AG08396 (cell line): ENCODE measurements around the gene DFFA.

ENCODE experiments used
- DNase-seq: peaks from one replicate; pipeline ENCODE4 v3.0.0; 2012; ENCODE audit warnings: low spot score, mixed read lengths

Gene DFFA, protein sequence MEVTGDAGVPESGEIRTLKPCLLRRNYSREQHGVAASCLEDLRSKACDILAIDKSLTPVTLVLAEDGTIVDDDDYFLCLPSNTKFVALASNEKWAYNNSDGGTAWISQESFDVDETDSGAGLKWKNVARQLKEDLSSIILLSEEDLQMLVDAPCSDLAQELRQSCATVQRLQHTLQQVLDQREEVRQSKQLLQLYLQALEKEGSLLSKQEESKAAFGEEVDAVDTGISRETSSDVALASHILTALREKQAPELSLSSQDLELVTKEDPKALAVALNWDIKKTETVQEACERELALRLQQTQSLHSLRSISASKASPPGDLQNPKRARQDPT

DNA sequence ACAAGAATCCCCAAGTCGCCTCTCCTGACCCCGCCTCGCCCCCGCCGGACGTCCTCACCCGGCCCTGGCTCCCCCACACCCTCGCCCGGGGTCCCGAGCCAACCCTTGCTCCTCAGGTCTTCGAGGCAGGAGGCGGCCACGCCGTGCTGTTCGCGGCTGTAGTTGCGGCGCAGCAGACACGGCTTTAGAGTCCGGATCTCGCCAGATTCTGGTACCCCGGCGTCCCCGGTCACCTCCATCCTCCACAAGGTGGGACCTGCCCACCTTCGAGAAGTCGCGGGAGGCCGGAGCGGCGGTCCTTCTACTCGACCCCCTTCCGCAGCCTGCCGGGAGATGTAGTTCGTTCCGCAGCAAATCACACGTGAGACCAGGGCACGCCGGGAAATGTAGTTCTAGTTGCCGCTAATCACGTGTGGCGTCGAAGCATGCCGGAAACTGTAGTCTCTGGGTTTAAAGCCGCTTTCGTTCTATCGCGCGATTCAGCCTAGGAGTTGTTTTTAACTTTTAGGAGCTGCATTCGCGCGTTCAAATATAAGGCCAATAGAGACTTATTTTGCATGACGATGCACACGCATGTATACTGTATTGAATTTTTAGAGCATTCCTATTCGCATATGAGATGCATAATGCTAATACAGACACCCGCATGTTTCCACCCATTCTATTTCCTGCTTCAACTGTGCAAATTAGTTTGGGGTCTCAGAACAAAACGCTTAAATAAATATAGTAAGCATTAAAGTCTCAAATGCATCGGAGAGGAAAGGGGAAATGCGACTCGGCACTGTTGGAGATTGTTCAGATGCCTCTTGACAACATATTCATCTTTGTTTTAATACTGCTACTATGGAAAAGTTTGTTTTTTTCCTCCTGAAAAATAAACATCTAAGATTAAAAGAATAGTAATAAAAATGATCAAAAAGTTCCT is at the start of gene DFFA:
Gene DFFA (minus strand): TSS at position 310 of the 925 bp plus-strand sequence. CDS start 71 bp downstream, at position 239.
- peak; percentile 93 for DNase-seq

DNA sequence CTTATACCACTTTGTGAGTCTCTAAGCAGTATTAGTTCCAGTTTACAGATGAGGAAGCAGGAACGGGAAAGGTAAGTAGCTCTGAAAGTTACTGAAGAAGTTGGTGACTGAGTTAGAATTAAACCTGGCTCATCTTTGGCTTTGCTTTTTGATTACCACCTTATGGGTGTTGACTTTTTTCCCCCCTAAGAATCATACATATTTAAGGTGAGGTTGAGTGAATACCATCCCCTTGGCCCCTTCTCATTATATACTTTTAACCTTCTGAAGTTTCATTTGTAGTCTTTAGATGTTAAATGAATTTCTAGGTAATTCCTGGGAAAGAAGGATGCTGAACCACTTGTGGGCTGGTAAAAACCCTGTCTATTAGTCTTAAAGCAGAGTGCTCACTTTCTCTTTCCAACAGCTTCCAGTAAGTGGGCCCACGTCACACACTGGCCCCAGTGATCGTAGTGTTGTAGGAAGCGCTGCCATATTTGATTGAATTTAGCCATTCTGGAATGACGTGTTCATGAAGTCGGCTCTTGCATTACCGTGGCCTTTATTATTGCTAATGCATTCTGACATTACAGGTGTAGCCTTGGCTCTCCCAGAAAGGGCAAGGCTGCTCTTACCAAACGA is 49.3 kb upstream of the DFFA start:
- DNase-seq, result no peak

- no peak for DNase-seq
Observed at GRCh38 chr1:10520952-10521351, 48.6 kb upstream of the DFFA start.

GRCh38 chr1:10520497-10520896 is 48.2 kb upstream of the DFFA start:
- no peak for DNase-seq

GRCh38 chr1:10519016-10519417 is 46.7 kb upstream of the DFFA start:
- no peak for DNase-seq

- DNase-seq, result no peak
Observed at GRCh38 chr1:10517677-10517982, 45.3 kb upstream of the DFFA start.

DNA sequence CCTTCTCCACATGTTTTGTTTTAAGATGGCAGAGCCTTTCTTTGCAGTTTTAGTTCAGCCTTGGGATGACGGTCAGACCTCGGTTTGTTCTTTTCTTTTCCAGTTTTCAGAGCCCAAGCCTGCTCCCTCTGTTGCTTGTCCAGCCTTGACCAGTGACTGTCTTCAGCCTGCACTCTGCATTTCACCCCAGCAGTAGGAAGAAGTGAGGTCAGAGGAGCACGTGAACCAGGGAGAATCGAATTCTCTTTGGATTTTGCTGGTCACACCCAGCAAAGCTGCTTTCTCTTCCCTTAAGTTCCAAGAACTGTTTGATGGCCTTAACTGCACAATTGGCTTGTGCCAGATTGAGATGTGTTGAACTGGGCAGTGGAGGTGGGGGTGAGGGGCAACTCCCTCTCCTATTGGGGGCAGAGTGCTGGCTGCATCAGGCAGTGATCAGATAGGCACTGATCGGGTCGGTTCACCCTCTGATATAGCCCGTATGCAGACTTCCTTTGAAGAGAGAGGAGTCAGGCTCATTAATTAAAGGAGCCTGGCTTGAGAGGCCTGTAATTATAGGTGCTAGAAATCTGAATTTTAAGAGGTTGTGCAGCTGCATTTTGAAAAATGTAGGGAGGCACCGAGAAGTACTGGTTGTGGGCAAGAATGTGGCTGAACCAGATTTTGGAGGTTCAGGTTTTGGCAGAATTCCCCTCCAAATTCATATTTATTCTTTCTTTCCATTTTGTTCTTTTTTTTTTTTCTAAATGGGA is 44.8 kb upstream of the DFFA start:
- no peak for DNase-seq

DNA sequence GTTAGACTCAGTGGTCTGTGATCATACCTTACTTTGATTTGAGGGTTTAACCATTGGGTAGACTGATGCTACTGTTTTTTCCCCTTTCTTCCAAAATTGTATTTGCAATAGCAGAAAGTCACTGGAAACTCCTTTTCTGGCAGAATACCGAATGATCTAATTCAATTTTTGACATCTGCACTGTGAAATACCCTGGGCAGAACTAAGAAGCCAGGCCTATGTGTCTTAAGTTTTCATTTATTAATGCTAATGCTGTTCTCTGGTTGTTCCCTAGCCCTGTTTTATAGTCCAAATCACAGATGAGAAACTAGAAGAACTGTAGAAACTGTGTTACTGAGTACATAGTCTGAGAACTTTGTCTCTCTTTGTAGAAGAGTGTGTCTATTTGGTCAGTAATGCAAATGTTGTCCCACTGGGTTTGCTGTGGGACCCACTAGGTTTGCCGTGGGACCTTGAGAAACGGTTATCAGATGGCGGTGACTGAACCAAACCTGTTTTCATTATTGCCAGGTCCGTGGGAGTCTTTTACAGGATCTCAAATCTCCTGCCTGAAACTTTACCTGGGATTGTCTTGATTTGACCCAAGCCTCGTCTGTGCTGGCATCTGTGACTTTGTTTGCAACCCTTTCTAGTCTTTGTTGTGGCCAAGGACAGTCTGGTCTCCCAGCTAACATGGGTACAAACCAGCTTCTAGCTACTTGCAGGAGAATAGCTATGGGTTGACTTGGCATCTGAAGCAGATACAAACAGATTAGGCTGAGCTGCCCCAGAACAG is 43.8 kb upstream of the DFFA start:
- no peak for DNase-seq

DNA sequence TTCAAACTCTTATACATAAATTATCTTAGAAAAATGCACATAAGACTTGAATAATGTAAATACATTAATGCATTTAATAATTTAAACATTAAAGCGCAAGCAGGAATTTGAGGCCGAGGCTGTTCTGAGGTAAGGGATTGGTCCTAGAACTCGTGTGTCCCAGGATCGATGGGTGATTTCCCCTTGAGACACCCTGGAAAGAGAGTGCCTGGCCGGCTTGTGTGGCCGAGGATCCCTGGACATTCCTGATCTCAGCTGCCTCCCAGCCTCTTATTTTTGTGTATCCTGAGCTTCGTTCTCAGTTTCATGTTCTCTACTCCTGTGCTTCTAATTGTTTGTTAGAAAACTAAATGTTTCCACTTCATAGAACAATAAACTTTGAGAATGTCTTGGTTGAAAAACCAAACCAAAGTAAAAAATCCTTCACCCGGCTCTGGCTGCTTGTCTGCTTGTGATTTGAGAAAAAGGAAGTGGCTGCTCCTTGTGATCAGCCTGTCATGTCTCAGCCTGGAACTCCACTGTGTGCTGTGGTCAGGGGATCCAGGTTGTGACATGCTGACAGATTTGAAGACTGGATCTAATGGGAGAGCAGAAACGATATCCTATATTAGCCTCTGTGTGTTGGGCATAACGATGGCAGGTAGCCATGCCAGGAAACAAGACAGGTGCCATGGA is 43.1 kb upstream of the DFFA start:
- no peak for DNase-seq

DNA sequence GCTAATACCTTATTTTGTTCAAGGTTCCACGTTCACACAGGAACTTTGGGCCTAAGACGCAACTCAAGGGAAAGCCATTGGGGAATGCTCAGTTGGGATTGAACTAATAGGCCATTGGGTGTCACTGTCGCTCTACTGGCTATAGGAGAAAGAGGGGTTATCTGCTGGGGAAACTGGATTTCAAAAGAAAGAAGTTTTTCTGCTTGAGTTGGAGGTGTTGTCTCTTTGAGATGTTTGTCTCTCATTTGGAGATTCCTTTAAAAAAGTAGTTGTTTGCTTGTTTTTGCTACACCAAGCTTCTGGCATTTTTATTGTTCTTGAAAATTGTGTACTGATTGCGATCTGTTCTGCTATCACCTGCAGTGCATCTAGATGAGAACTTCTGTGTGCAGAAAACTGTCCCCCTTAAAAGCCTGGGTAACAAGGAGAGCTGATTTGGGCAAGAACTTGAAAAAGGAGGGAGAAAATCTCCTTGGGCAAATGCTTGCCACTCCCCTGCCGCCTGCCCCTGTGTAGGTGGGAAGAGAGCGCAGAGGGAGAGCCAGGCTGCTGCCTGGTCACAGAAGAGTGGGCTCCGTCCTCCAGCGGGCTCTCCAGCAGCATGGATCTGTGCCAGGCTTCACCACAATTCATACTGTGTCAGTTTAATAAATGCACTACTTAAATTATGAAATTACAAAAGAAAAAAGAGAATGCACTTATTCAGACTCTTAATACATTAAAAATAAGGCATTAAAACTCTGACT is 42.3 kb upstream of the DFFA start:
- no peak for DNase-seq

GRCh38 chr1:10513199-10513598 is 40.9 kb upstream of the DFFA start:
- no peak for DNase-seq

- DNase-seq, result no peak
Observed at GRCh38 chr1:10511494-10511885, 39.2 kb upstream of the DFFA start.

GRCh38 chr1:10510520-10511493 is 38.5 kb upstream of the DFFA start:
- peak; percentile 73 for DNase-seq

DNA sequence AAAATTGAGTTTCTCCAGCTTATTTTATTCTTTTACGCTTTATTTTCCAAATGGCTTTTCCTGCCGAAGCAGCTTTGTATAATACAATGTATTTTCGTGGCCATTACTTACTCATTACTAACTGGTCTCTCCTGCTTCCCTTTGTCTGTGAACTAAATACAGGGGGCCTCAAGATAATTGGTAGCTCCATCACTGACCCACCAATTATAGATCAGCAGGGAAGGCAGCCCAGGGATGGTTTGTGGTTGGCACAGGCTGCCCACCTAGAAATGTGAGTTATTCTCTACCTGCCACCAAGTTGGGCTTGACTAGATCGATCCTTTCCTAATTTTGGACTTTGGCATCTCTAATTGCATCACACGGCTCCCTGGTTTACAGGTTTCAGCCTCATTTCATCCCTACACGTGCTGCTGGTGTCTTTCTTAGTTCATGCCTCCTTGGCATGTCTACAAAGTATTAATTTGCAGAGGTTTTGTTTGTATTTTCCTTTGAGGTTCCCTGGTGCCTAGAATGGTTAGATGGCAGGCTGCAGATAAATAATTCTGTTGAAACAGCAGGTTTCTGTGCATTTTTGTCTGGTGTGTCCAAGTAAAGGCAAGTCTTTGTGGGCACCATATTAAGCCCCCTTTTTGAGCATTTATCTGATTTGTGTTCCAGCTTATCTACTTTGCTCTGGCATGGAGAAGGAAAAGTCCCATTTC is 37.6 kb upstream of the DFFA start:
- DNase-seq, result no peak

DNA sequence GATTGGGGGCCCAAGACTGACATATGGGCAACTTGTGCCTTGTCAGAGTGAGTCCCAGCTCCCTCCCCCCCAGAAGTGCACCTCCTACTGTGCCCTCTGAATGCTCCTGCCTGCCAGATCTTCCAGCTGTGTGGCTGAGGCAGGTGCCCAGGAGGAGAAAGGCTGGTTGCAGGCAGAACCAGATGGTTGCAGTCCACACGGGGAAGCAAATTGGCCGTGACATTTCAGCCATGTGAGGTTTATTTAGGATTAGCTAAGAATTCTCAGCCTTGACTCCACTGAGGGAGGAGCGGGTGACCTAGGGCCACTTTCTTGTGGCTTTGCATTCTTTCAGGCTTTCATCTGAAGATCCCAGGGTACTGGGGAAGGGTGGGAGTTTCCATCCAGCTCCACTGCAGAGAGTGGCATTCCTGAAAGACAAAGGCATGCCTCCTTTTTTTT is 36.2 kb upstream of the DFFA start:
- no peak for DNase-seq

DNA sequence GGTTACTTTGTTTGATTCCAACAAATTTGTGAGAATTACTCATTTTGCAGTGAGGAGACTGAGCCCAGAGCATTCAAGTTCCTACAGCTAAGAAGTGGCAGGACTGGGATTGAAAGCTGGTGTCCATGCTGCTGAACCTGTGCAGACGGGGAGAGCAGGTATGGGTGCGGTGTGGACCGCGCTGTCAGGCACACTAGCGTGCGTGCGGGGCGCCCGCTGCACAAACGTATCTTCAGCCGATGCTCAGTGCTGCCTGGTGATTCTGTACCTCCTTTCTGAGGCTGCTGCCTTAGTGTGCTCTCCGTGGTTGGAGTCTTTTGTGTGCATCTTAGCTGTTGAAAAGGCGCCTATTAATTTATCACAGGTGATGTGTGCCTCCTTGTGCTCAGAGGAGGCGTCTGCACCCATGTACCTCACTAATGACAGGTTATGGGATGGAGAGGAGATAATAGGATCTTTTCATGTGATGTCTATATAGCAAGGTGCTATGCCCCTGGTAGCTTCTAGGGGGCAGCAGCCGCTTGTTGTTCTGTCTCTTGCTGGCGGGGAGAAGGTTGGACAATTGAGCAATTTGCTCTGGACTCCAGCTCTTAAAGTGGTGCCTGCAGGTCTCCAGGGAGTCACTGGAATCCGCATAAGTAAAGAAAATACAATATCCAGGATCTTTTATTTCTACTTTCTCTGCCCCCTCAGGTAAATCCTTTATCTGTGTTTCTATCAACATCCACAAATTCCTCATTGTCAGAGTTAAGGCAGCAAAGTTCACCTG is 35.0 kb upstream of the DFFA start:
- DNase-seq, result peak; percentile 70

- no peak for DNase-seq
Observed at GRCh38 chr1:10506677-10507047, 34.3 kb upstream of the DFFA start.
